Loucy (cell line): ENCODE results near the gene ALKBH5.

Experiments
- CTCF ChIP-seq: fragments of 200-600 bp; sonication (generic); conservative IDR thresholded peaks from 2 replicates; pipeline ENCODE4 v1.5.1; 2014; ENCODE audit warnings: mild to moderate bottlenecking, antibody characterized with exemption, low read length
- EZH2phosphoT487 ChIP-seq: fragments of 200-600 bp; IDR thresholded peaks from 2 replicates; pipeline ENCODE4 v1.6.1; 2018; ENCODE audit warnings: antibody characterized with exemption, mild to moderate bottlenecking, moderate library complexity, borderline replicate concordance

GRCh38 chr17:18136357-18136756 is 47.3 kb upstream of the ALKBH5 start:
- TF ChIP-seq CTCF (no peak), EZH2phosphoT487 (no peak)
